Pons (tissue), 1 donor: ENCODE measurements around the gene MRPL40.

ENCODE experiments used
- DNase-seq: peaks from one replicate; pipeline ENCODE4 v3.0.0-alpha.2; 2016; ENCODE audit warnings: low spot score

The MRPL40 gene

GRCh38 chr22:19463491-19464469, 31.4 kb downstream of the MRPL40 start:
- no peak for DNase-seq

GRCh38 chr22:19464546-19464945, 32.2 kb downstream of the MRPL40 start:
- DNase-seq = no peak

GRCh38 chr22:19464975-19465374, 32.6 kb downstream of the MRPL40 start:
- no peak for DNase-seq

GRCh38 chr22:19466126-19466716, 33.9 kb downstream of the MRPL40 start:
- no peak for DNase-seq

GRCh38 chr22:19466848-19467752, 34.8 kb downstream of the MRPL40 start:
- DNase-seq = no peak

- no peak for DNase-seq
Observed at GRCh38 chr22:19467912-19468311, 35.6 kb downstream of the MRPL40 start.

- no peak for DNase-seq
Observed at GRCh38 chr22:19469421-19469820, 37.1 kb downstream of the MRPL40 start.

GRCh38 chr22:19470010-19470409, 37.7 kb downstream of the MRPL40 start:
- no peak for DNase-seq

GRCh38 chr22:19471572-19471971, 39.2 kb downstream of the MRPL40 start:
- DNase-seq = no peak

GRCh38 chr22:19472233-19472632, 39.9 kb downstream of the MRPL40 start:
- no peak for DNase-seq

GRCh38 chr22:19473578-19473977, 41.2 kb downstream of the MRPL40 start:
- no peak for DNase-seq

GRCh38 chr22:19476023-19476422, 43.7 kb downstream of the MRPL40 start:
- no peak for DNase-seq

GRCh38 chr22:19477321-19478044, 45.1 kb downstream of the MRPL40 start:
- no peak for DNase-seq

- DNase-seq = no peak
Observed at GRCh38 chr22:19478045-19478900, 45.9 kb downstream of the MRPL40 start.

GRCh38 chr22:19478901-19479354, 46.6 kb downstream of the MRPL40 start, which contains the start of gene UFD1:
TSS of gene UFD1 (minus strand) at chr22:19479193. CDS start at chr22:19479085, 108 bp downstream.
- DNase-seq = no peak

GRCh38 chr22:19479355-19480172, 47.2 kb downstream of the MRPL40 start, which contains the start of gene CDC45:
TSS of gene CDC45 (plus strand) at chr22:19479920. CDS start at chr22:19479969, 49 bp downstream.
- DNase-seq = peak; percentile 99

- DNase-seq = no peak
Observed at GRCh38 chr22:19480173-19480568, 47.8 kb downstream of the MRPL40 start.

- DNase-seq = no peak
Observed at GRCh38 chr22:19480789-19481188, 48.4 kb downstream of the MRPL40 start.

- DNase-seq = no peak
Observed at GRCh38 chr22:19482297-19482696, 50.0 kb downstream of the MRPL40 start.
